NCI-H146 (cell line): ENCODE data around the gene FAF2.
"Not testable (repeated sequence)": the region's sequence is repeated elsewhere in the genome, so short reads cannot be mapped to it uniquely, and the experiment has no call there.

Source experiments
- DNase-seq: peaks from one replicate; lab custom pipeline; 2025; lab: John Stamatoyannopoulos, UW

FAF2 gene

GRCh38 chr5:176543428-176544182, 95.4 kb downstream of the FAF2 start:
- peak; percentile 76 for DNase-seq

DNA sequence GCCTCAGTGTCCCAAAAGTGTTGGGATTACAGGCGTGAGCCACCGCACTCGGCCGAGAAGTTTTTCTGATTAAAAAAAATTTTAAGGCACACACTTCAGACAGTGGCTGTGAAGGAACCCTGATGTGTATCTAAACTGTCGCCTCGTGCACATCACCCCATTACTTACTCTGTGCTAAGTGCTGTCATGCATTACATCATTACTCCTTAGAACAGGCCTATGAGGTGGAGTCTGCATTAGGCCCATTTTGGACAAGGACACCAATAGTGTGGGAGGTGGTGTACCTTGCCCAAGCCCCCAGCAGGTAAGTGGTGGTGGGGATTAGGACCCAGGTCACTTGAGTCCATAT, 97.2 kb downstream of the FAF2 start:
- no peak for DNase-seq

GRCh38 chr5:176545737-176546509, 97.7 kb downstream of the FAF2 start:
- no peak for DNase-seq

DNA sequence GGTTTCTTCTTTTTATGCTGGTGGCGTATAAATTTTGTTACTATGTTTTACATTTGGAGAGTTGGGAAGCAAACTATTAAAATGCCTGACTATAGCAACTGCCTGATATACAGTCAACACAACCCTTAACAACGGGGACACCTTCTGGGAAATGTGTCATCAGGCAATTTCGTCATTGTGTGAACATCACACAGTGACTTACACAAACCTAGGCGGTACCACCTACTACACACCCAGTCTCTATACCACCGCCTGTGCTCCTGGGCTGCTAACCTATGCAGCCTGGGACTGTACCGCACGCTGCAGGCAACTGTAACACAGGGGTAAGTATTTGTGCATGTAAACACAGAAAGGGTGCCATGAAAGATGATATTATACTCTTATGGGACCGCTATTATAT, 99.6 kb downstream of the FAF2 start:
- no peak for DNase-seq

DNA sequence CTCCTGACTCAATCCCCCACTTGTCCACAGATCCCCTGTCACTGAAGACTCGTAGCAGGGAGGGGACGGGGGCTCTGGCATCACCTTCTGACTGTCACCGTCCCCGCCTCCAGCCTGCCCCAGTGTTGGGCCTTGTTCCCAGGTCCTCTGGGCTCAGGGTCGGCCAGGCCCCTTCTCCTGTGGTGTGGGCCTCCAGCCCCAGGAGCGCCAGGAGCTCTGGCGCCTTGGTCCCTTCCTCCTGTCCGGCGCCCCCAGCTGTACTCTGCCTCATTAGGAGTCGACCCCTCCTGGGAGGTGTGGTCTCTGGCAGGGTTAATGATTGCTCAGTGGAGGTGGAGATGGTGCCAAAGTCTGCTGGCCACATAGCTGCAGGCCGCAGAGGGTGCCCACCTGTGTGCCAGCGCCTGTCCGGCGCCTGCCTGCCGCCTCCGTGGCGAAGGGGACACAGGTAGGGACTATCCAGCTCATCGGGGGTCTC, 100.8 kb downstream of the FAF2 start, which contains the start of gene CDHR2:
TSS of gene CDHR2 (plus strand) at position 376 of the 478 bp plus-strand sequence. CDS start 16,011 bp downstream, outside the sequence.
- DNase-seq, result no peak

DNA sequence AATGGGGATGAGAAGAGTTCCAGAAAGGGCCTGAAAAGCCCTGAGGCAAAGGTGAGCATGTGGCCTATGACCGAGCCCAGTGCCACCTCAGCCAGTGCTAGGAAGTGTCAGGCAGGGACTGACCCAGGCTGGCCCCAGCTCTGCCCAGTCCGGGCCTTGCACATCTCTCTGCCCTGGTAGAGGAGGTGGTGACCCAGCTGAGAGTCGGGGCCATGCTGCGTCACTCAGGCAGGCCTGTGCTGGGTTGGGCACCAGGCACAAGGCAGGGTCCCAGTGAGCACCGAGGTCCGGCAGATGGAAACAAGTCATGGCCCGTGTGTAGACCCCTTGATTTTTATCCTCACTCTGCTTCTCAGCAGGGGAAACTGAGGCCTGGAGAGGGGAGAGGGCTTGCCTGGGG, 101.7 kb downstream of the FAF2 start:
- DNase-seq, result no peak

- DNase-seq, result no peak
Observed at GRCh38 chr5:176550275-176550831, 102.2 kb downstream of the FAF2 start.

GRCh38 chr5:176550937-176551336, 102.8 kb downstream of the FAF2 start:
- DNase-seq, result not testable (repeated sequence)

DNA sequence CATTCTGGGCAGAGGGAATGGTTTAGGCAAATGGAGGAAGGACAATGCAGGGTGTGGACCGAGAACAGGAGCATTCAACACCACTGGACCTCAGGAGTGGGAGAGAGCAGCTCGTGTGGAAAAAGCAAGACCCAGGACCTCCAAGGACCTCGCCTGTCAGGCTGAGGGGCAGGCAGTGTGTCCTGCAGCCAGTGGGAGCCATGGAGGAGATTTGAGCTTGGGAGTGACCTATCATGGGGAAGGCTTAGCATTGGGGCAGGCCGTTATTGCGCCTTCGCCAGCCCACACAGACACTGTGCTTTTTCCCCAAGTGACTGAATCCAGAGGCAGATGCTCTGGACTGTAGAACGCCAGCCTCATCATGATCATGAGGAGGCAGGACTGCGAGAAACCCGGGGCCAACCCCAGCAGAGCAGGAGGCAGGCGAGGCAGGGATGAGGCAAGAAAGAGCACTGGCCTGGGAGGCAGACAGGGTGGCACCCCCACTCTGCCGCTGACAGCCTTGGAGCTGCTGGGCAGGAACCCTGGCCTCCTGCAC, 104.2 kb downstream of the FAF2 start:
- DNase-seq, result no peak

DNA sequence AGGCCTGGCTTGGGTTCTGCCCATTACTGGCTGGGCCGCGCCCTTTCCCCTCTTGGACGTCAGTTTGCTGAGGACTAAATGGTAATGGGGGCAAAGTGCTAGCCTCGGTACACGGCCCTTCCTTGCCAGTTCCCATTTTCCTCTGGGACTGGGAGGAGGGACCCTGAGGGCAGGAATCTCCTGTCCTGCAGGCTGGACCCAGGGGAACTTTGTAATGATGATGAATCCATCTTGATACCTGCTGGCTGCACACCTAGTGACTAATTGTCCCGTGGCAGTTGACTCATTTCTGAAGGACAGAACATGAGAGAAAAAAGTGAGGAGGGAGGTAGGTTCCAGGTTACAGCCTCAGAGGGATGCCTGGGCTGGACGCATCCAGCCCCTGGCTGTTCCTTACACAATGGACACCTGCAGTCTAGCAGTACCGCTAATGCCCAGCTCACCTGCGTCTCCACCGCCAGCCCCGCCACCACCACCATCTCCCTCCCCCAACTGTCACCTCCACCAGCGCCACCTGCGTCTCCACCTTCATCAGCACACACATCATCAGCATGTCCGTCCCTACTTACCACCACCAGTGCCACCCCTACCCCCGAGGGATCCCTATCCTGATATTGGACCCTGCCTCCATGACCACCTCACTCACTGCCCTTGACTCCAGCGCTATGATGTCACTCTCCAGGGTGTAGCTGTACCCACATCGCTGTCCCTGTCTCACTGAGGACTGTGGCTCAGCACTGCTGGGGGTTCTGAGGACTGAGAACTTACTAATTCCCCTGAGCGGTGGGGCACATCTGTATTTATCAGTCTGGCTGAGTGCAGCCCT, 105.3 kb downstream of the FAF2 start:
- peak; percentile 44 for DNase-seq

DNA sequence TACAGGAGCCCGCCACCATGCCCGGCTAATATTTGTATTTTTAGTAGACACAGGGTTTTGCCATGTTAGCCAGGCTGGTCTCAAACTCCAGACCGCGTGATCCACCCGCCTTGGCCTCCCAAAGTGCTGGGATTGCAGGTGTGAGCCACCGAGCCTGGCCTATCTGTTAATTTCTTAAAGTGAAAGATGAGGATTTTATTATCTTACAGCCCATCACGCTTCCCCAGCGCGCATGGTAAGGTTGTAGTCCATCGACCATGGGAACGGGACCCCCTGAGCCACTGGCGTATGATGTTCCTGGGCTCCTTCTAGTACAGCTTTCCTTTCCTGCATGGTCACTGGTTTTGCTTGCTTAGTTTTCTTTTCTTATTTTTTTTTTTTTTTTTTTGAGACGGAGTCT, 109.7 kb downstream of the FAF2 start:
- no peak for DNase-seq
